Left ventricle myocardium inferior (tissue), 1 donor: ENCODE results near the gene ACTN1. TPM values are rescaled to one million over a fixed set of nuclear protein-coding genes. Genes with fewer than 3 reads are reported as not detected.
"Not testable (repeated sequence)": the region's sequence is repeated elsewhere in the genome, so short reads cannot be mapped to it uniquely, and the experiment has no call there.

Experiments used
- DNase-seq: peaks from one replicate; pipeline ENCODE4 v3.0.0-alpha.2; 2020
- H3K27ac ChIP-seq: fragments of 200-600 bp; replicated peaks from 2 replicates; pipeline ENCODE4 v1.8.0; 2021
- H3K27me3 ChIP-seq: fragments of 200-600 bp; 2 replicates; pipeline ENCODE4 v1.8.0; 2021; ENCODE audit warnings: low read depth
- H3K36me3 ChIP-seq: fragments of 200-600 bp; 2 replicates; pipeline ENCODE4 v1.8.0; 2021
- H3K4me1 ChIP-seq: fragments of 200-600 bp; 2 replicates; pipeline ENCODE4 v1.8.0; 2021
- H3K4me3 ChIP-seq: fragments of 200-600 bp; 2 replicates; pipeline ENCODE4 v1.8.0; 2021; ENCODE audit warnings: mild to moderate bottlenecking, moderate library complexity
- H3K9me3 ChIP-seq: fragments of 200-600 bp; replicated peaks from 2 replicates; pipeline ENCODE4 v1.8.0; 2021
- intact Hi-C: fragments of 100-400 bp; cut with micrococcal nuclease; formaldehyde crosslinking; loops from one replicate; pipeline ENCODE4 v1.11.0; 2022
- total RNA-seq: library from RNA; stranded (reverse); fragmentation: NEBNext Ultra II Directional; extraction: Animal tissue kit (Norgen Biotek cat#: 25700); gene quantifications from one replicate; pipeline ENCODE4 v1.2.1, GENCODE V29; 2021
- TF ChIP-seq, protein P1 (sequence below): fragments of 200-600 bp; IDR thresholded peaks from 2 replicates; pipeline ENCODE4 v1.8.0; 2021; ENCODE audit warnings: antibody characterized with exemption, mild to moderate bottlenecking, borderline replicate concordance
- donor health status: DM: no; HTN: yes; CAD: no; lungs with severe emphysema.

The ACTN1 gene
- total RNA-seq, 1 donor from 2014 or later: 75.4 TPM

GRCh38 chr14:68860771-68861170, 118.3 kb downstream of the ACTN1 start:
- intact Hi-C loops: loop anchor here (10.0 kb wide), 1 partner anchor 254 kb away; no protein-coding TSS in a partner anchor
- H3K27ac ChIP-seq: no peak overlapping the region
- no peaks in the 10 kb centered on the region for H3K4me1 ChIP-seq
- no peak for DNase-seq
- H3K36me3 ChIP-seq: no peaks in the 10 kb centered on the region
- no peak overlapping the region for H3K4me3 ChIP-seq
- H3K9me3 ChIP-seq: peaks cover 14% of the 10 kb centered on the region
- no peaks in the 10 kb centered on the region for H3K27me3 ChIP-seq
- TF ChIP-seq, protein P1, sequence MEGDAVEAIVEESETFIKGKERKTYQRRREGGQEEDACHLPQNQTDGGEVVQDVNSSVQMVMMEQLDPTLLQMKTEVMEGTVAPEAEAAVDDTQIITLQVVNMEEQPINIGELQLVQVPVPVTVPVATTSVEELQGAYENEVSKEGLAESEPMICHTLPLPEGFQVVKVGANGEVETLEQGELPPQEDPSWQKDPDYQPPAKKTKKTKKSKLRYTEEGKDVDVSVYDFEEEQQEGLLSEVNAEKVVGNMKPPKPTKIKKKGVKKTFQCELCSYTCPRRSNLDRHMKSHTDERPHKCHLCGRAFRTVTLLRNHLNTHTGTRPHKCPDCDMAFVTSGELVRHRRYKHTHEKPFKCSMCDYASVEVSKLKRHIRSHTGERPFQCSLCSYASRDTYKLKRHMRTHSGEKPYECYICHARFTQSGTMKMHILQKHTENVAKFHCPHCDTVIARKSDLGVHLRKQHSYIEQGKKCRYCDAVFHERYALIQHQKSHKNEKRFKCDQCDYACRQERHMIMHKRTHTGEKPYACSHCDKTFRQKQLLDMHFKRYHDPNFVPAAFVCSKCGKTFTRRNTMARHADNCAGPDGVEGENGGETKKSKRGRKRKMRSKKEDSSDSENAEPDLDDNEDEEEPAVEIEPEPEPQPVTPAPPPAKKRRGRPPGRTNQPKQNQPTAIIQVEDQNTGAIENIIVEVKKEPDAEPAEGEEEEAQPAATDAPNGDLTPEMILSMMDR: no peak

DNA sequence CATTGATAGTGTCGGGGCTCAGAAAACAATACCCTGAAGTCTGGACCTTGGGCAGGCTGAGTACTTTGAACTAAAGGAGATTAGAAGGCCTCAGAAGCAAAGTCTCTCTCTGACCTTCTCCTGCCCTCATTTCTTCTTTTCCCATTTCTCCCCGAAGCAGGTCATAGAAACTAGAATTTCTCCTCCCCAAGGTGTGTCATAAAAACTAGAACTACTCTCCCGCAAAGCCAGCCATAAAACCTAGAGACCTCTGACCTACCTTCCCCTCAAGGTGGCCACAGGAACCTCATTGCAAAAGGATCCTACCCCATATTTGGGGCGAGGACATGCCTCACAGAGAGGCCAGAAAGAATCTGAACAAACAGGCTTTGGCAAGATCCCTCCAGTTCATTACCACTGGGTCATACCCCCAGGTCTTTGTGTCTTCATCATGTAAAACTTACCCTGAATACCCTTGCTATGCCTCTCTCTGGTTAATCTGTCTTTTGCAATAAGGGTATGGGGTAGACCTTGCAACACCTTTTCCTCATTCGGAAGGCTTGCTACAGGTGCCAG, 121.5 kb downstream of the ACTN1 start:
- Histone ChIP-seq H3K27ac (no peak overlapping the region), H3K27me3 (no peaks in the 10 kb centered on the region), H3K9me3 (peaks cover 3% of the 10 kb centered on the region), H3K4me1 (no peaks in the 10 kb centered on the region), H3K36me3 (no peaks in the 10 kb centered on the region), H3K4me3 (no peak overlapping the region)
- TF ChIP-seq, protein P1: no peak
- DNase-seq: no peak
- intact Hi-C loops: no loop called here

GRCh38 chr14:68856572-68856971, 122.5 kb downstream of the ACTN1 start:
- Histone ChIP-seq H3K4me1 (no peaks in the 10 kb centered on the region), H3K27ac (no peak overlapping the region), H3K9me3 (peaks cover 8% of the 10 kb centered on the region), H3K4me3 (no peak overlapping the region), H3K36me3 (no peaks in the 10 kb centered on the region), H3K27me3 (no peaks in the 10 kb centered on the region)
- DNase-seq: no peak
- TF ChIP-seq, protein P1: no peak
- intact Hi-C loops: no loop called here

- Histone ChIP-seq H3K9me3 (peaks cover 8% of the 10 kb centered on the region), H3K4me3 (no peak overlapping the region), H3K27ac (no peak overlapping the region), H3K36me3 (no peaks in the 10 kb centered on the region), H3K4me1 (no peaks in the 10 kb centered on the region), H3K27me3 (no peaks in the 10 kb centered on the region)
- DNase-seq: no peak
- TF ChIP-seq, protein P1: no peak
- intact Hi-C loops: no loop called here
Observed at GRCh38 chr14:68854421-68854820, 124.7 kb downstream of the ACTN1 start.

GRCh38 chr14:68853749-68854148, 125.4 kb downstream of the ACTN1 start:
- Histone ChIP-seq H3K9me3 (peaks cover 8% of the 10 kb centered on the region), H3K27me3 (no peaks in the 10 kb centered on the region), H3K4me3 (no peak overlapping the region), H3K4me1 (no peaks in the 10 kb centered on the region), H3K27ac (no peak overlapping the region), H3K36me3 (no peaks in the 10 kb centered on the region)
- DNase-seq: no peak
- TF ChIP-seq, protein P1: no peak
- intact Hi-C loops: no loop called here

- H3K4me3 ChIP-seq, H3K4me1 ChIP-seq, H3K27ac ChIP-seq, H3K27me3 ChIP-seq, DNase-seq, H3K9me3 ChIP-seq, H3K36me3 ChIP-seq, intact Hi-C loops: not testable (repeated sequence)
Observed at GRCh38 chr14:68852493-68852892, 126.6 kb downstream of the ACTN1 start.
